Right forelimb (tissue), 1 donor: Measurements from ENCODE around the gene IGHMBP2.

Source experiments
- DNase-seq: peaks from one replicate; pipeline ENCODE4 v3.0.0-alpha.2; 2018

IGHMBP2 gene

DNA sequence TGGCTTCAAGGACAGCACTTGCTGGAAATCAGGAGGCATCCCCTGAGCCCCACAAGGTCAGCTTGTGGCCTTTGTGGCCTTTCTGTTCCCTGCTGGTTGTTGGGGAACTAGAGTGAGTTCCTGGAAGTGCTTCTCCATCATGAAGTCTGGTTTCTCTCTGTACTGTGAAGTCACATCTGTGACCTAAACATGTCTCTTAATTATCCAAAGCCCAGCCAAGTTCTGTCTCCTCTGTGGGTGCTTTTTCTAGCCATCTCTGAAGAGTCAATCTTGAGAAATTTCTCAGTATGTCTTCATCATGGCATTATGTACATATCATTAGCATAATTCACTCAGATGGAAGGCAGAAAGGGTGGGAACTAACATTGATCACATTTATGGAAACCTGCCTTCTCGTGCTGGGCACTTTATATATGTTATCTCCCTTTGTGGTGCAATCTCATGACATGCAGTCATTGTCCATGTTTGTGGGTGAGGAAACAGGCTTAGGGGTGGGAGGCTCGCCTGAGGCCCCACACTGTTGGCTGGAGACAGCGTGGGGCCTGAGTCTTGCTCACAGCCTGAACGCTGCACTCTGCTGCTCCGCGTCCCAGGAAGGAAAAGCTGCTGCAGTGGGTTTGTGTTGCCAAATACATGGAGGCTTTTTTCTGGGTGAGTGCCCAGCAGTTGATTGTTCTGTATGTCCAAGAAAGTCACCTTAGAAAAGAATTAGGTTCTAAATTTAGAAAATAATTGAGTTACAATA, 24.6 kb downstream of the IGHMBP2 start:
- no peak for DNase-seq

DNA sequence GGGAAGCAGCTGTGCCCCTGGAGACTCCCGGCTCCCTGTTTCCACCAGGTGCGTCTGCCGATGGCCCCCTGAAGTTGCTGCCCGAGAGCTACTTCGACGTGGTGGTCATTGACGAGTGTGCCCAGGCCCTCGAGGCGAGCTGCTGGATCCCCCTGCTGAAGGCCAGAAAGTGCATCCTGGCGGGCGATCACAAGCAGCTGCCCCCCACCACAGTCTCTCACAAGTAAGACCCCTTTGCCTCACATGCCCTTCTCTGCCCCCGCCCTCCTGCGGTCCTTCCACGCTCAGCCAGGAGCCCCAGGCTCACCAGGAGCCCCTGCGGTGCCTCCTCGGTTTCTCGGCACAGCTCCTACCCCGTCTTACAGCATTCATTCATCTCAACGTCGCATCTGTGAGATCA, 25.4 kb downstream of the IGHMBP2 start:
- DNase-seq = no peak

GRCh38 chr11:68929706-68930570, 26.2 kb downstream of the IGHMBP2 start:
- no peak for DNase-seq

GRCh38 chr11:68930991-68931855, 27.5 kb downstream of the IGHMBP2 start:
- DNase-seq = no peak

DNA sequence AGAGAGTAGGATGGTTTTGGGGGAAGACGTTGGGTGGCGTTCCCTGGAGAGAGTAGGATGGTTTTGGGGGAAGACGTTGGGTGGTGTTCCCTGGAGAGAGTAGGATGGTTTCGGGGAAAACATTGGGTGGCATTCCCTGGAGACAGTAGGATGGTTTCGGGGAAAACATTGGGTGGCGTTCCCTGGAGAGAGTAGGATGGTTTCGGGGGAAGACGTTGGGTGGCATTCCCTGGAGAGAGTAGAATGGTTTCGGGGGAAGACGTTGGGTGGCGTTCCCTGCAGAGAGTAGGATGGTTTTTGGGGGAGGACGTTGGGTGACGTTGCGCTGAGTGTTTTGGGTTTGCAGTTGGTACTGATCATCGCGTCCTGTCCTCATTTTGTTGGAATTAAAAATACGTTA, 28.2 kb downstream of the IGHMBP2 start:
- DNase-seq = no peak

DNA sequence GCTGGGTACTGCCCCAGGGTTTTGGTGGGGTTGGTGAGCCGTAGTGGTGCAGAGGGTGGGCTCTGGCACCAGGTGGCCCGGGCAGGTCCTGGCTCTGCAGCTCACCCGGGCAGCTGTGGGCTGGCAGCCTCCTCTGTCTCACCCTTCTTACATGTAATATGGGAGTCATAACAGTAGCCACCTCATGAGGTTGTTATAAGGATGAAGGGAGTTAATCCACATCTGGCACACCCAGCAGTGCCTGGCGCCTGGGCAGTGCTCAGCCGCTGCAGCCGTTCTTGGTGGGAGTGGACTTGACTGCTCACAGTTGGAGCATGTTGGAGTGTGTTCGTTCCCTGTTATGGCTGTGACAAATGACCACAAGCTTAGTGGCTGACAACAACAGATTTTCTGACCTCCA, 28.7 kb downstream of the IGHMBP2 start:
- DNase-seq = no peak

- DNase-seq = no peak
These were observed 29.4 kb downstream of the IGHMBP2 start for GRCh38 chr11:68932933-68933577.

- DNase-seq = no peak
These were observed 30.1 kb downstream of the IGHMBP2 start for GRCh38 chr11:68933605-68934320.

DNA sequence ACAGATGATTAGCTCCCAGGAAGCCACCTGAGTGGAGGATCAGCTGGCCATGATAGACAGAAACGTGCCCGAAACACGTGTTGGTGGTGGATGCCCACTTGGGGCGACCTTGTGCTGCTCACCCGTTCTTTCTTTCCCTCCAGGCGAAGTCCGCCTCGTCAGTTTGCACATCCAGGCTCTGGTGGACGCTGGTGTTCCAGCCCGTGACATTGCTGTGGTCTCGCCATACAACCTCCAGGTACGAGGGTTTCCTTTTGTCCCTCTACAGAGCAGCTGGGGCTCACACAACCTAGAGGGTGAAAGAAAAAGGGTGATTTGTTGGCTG, 30.6 kb downstream of the IGHMBP2 start:
- DNase-seq = no peak

DNA sequence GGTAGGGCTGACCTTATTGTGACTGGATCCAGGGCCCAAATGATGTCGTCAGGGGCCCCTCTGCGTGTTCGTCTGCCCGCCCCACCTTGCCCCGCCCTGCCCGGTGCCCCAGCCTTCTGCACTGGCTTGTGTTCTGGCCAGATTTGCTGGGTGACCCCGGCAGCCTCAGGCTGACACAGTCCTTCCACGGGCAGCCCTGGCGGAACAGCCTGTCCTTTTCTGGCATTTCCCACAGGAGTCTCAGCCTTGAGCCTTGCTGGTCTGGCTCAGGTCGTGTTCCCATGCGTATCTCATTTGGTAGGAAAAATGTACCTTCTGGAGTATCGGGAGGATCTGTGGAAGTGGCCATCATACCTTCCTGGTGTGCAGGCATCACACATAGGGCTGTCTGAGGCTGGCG, 31.0 kb downstream of the IGHMBP2 start:
- no peak for DNase-seq

GRCh38 chr11:68935066-68935465, 31.4 kb downstream of the IGHMBP2 start:
- no peak for DNase-seq

GRCh38 chr11:68935516-68936357, 32.0 kb downstream of the IGHMBP2 start:
- DNase-seq = no peak

- no peak for DNase-seq
These were observed 32.6 kb downstream of the IGHMBP2 start for GRCh38 chr11:68936358-68936636.

DNA sequence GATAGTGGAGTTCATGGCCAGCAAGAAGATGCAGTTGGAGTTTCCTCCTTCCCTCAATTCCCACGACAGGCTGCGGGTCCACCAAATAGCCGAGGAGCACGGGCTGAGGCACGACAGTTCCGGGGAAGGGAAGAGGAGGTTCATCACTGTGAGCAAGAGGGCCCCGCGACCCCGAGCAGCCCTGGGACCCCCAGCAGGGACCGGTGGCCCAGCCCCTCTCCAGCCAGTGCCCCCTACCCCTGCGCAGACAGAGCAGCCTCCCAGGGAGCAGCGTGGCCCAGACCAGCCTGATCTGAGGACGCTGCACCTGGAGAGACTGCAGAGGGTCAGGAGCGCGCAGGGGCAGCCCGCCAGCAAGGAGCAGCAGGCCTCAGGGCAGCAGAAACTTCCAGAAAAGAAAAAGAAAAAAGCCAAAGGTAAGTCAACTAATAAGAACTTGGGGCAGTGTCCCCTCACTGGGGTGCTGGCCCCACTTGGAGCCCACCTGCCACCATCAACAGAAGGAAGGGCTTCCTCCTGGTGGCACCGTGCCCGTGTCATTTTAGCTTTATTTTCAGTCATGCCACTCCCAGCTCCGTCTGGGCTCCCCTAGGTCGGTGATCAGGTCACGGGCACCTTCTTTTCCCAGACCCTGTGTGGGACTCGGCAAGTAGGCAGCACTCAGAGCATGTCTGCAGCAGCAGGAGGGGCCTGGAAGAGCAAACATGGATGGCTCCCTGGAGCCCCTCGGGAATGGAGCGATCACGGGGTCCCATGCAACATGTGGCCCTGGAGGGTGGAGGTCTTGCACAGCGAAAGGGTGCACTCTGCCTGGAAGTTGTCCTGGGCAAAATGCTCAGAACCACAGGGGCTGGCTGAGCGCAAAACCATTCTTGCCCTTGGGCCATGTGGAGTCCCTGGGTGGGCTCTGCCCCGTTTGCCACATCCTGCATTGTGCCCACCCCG, 33.3 kb downstream of the IGHMBP2 start:
- DNase-seq = no peak

DNA sequence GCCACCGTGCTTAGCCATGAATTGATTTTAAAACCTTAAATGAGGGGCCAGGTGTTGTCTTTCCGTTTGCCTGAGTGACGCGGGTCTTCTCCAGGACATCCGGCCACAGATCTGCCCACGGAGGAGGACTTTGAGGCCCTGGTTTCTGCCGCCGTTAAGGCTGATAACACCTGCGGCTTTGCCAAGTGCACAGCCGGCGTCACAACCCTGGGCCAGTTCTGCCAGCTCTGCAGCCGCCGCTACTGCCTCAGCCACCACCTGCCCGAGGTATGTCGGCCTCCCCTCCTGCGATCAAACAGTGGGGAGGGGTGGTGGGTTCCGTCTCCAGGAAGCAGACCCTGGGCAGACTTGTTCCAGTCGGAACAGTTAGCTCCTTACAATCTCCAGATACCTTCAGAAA, 34.4 kb downstream of the IGHMBP2 start:
- DNase-seq = no peak

GRCh38 chr11:68938816-68939582, 35.3 kb downstream of the IGHMBP2 start:
- no peak for DNase-seq

GRCh38 chr11:68939583-68940555, 36.2 kb downstream of the IGHMBP2 start:
- DNase-seq = no peak

DNA sequence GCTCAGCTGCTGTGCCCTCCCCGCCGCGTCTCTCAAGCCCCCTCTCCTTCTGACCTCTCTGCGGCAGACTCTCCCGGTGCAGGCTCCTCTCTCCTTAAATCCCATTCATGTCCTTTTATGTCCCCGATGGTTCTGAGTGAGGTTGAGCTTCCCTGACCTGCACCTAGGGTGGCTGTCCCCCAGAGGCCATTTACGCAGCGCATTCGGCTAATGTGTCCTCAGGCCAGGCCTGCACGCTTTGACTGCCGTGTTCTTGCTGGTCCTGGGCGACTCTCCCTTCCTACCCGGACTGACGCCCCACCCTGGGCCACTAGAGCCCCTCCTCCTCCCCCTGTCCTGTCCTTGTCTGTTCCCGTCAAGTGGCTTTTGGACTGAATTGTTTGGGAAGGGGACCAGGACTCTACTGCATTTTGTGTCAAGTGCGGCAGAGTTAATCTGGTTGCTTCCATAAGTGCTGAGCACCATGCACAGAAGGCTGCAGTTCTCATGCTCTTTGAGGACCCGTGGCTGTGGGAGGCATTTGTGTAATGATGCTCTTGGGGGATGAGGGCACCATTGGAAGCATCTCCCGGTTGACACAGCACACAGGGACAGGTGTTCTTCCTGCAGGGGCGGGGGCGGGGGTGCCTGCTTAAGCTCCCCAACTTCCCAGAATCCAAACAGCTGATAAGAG, 37.1 kb downstream of the IGHMBP2 start:
- no peak for DNase-seq
